Ovary (tissue), 3 donors: Measurements from ENCODE around the gene FAT2.

Experiments
- POLR2A ChIP-seq: fragments of 450-650 bp; IDR thresholded peaks from one replicate; pipeline ENCODE4 v1.6.1; 2017; ENCODE audit warnings: antibody characterized with exemption, mild to moderate bottlenecking, moderate library complexity
- TF ChIP-seq, protein P1 (sequence below), 3 donors: fragments of 450-650 bp in 2 of 3; fragments of 200-600 bp in 1 of 3; IDR thresholded peaks; one replicate each; pipeline versions ENCODE4 v1.5.1 to v1.8.0; 2016 to 2022; ENCODE audit warnings: antibody characterized with exemption in 3 of 3, mild to moderate bottlenecking in 1 of 3
- donor health status: DM: no; HTN: no; CAD: no.

DNA sequence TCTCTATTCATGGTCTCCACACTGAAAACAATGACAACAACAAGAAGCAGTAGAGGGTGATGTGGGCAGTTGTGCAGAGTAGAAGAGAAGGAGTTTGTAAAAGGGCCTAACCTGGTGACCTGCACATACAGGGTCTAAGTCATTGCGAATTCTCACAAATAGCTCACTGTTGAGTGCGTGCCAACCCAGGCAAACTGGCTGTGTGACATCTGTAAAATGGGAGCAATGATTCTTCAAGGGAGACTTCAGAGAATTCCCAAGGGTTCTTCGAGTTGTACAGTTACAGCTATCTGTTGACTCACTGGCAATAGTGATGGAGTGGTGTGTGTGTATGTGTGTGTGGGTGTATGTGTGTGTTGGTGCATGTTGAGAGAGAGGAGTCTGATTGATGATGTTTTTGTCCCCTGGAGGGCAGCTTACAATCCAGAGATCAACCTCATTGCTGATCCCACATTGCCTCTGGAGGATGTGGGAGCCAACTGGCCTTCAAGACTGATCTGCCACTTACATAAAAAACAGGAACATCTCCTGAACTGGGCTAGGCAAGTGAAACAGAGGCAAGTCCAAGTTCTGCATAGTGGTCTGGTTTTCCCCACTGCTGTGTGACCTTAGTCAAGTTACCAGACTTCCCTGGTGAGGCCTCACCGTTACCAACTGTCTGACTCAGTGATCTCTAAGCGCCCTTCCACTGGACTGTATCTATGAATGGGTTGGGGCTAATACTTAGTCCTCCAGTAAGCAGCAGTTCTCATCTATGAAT is 3.2 kb downstream of the FAT2 start:
- no peak for TF ChIP-seq POLR2A
- TF ChIP-seq, protein P1, sequence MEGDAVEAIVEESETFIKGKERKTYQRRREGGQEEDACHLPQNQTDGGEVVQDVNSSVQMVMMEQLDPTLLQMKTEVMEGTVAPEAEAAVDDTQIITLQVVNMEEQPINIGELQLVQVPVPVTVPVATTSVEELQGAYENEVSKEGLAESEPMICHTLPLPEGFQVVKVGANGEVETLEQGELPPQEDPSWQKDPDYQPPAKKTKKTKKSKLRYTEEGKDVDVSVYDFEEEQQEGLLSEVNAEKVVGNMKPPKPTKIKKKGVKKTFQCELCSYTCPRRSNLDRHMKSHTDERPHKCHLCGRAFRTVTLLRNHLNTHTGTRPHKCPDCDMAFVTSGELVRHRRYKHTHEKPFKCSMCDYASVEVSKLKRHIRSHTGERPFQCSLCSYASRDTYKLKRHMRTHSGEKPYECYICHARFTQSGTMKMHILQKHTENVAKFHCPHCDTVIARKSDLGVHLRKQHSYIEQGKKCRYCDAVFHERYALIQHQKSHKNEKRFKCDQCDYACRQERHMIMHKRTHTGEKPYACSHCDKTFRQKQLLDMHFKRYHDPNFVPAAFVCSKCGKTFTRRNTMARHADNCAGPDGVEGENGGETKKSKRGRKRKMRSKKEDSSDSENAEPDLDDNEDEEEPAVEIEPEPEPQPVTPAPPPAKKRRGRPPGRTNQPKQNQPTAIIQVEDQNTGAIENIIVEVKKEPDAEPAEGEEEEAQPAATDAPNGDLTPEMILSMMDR (IDR thresholded peaks at IDR 0.05) = no peak
